Activated T-helper 17 cell treated with anti-CD3 and anti-CD28 coated beads, Interleukin-2, amount 50 U/mL, for 72 hours (primary cell): ENCODE results near the gene ABI3BP. TPM values are rescaled to one million over a fixed set of nuclear protein-coding genes. Genes with fewer than 3 reads are reported as not detected.

Experiments used
- ATAC-seq: fragments of 150-1000 bp; cut with Tn5 transposase; replicated peaks from 2 replicates; pipeline ENCODE4 v1.10.0; 2021; ENCODE audit warnings: mild to moderate bottlenecking, moderate library complexity
- H3K27ac Mint-ChIP-seq: one replicate; pipeline ENCODE4 v1.8.0; 2022; ENCODE audit warnings: mixed read lengths
- H3K27me3 Mint-ChIP-seq: one replicate; pipeline ENCODE4 v1.8.0; 2022; ENCODE audit warnings: mixed read lengths
- H3K36me3 Mint-ChIP-seq: one replicate; pipeline ENCODE4 v1.8.0; 2022; ENCODE audit warnings: low read depth, mild to moderate bottlenecking, mixed read lengths
- H3K4me1 Mint-ChIP-seq: one replicate; pipeline ENCODE4 v1.8.0; 2022; ENCODE audit warnings: mixed read lengths
- H3K4me3 Mint-ChIP-seq: one replicate; pipeline ENCODE4 v1.8.0; 2022; ENCODE audit warnings: mild to moderate bottlenecking, mixed read lengths
- H3K9me3 Mint-ChIP-seq: one replicate; pipeline ENCODE4 v1.8.0; 2022; ENCODE audit warnings: mixed read lengths
- total RNA-seq, 2 donors: library from RNA; stranded (reverse); gene quantifications; one replicate each; pipeline ENCODE4 v1.2.3, GENCODE V29; 2022

The ABI3BP gene
- total RNA-seq, 2 donors from 2014 or later = 0.32 TPM; not detected in 1

GRCh38 chr3:100871306-100871705 lies 121.9 kb downstream of the ABI3BP start:
- Mint-ChIP-seq H3K4me3 (no peak overlapping the region), H3K27me3 (peaks cover 24% of the 10 kb centered on the region), H3K4me1 (no peaks in the 10 kb centered on the region), H3K36me3 (no peaks in the 10 kb centered on the region), H3K27ac (no peak overlapping the region), H3K9me3 (no peaks in the 10 kb centered on the region)
- no peak for ATAC-seq

DNA sequence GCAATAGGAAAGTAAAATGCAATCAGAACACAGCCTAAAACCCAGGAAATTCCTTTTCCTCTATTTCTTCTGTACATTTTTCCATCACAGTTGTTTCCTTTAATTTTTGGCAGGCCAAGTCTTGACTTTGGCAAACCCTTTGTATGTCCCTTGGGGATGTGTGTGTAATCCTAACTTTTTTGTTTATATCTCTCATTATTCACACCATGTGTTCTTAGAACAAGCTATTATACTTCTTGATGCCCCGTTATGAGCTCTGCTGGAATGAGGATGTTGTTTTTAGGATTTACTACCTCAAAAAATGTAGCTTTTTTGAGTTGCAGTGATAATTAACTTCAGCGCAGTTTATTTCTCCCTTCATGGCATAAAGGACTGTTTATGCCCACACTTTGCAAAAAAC lies 123.4 kb downstream of the ABI3BP start:
- no peak overlapping the region for H3K27ac Mint-ChIP-seq
- H3K4me3 Mint-ChIP-seq = no peak overlapping the region
- no peaks in the 10 kb centered on the region for H3K36me3 Mint-ChIP-seq
- H3K4me1 Mint-ChIP-seq = no peaks in the 10 kb centered on the region
- no peaks in the 10 kb centered on the region for H3K9me3 Mint-ChIP-seq
- no peak for ATAC-seq
- peaks cover 23% of the 10 kb centered on the region for H3K27me3 Mint-ChIP-seq

- H3K36me3 Mint-ChIP-seq = no peaks in the 10 kb centered on the region
- ATAC-seq = no peak
- H3K9me3 Mint-ChIP-seq = no peaks in the 10 kb centered on the region
- no peaks in the 10 kb centered on the region for H3K4me1 Mint-ChIP-seq
- H3K4me3 Mint-ChIP-seq = no peak overlapping the region
- no peak overlapping the region for H3K27ac Mint-ChIP-seq
- H3K27me3 Mint-ChIP-seq = peaks cover 20% of the 10 kb centered on the region
Measured at GRCh38 chr3:100868894-100869293, 124.3 kb downstream of the ABI3BP start.

DNA sequence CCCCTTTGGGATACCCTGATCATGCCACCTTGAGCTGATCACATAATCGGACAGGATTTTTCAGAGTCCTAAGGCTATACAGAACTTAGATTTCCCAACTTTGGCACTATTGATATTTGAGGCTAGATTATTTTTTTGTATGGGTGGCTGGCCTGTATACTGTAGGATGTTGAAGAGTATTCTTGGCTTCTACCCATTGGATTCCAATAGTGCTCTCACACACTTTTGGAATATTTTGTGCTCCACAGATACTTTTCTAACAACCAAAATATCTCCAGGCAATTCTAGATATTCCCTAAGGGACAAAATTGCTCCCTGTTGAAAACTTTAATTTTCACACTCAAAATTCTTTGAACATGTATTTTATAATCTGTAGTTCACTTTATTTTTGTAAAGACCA lies 125.1 kb downstream of the ABI3BP start:
- H3K4me3 Mint-ChIP-seq = no peak overlapping the region
- ATAC-seq = no peak
- H3K9me3 Mint-ChIP-seq = no peaks in the 10 kb centered on the region
- no peaks in the 10 kb centered on the region for H3K4me1 Mint-ChIP-seq
- no peaks in the 10 kb centered on the region for H3K36me3 Mint-ChIP-seq
- H3K27ac Mint-ChIP-seq = no peak overlapping the region
- H3K27me3 Mint-ChIP-seq = peaks cover 20% of the 10 kb centered on the region

GRCh38 chr3:100865442-100865841 lies 127.8 kb downstream of the ABI3BP start:
- no peaks in the 10 kb centered on the region for H3K9me3 Mint-ChIP-seq
- H3K4me1 Mint-ChIP-seq = no peaks in the 10 kb centered on the region
- H3K4me3 Mint-ChIP-seq = no peak overlapping the region
- no peaks in the 10 kb centered on the region for H3K36me3 Mint-ChIP-seq
- no peak overlapping the region for H3K27ac Mint-ChIP-seq
- peaks cover 15% of the 10 kb centered on the region for H3K27me3 Mint-ChIP-seq
- ATAC-seq = no peak

- H3K9me3 Mint-ChIP-seq = no peaks in the 10 kb centered on the region
- H3K27ac Mint-ChIP-seq = no peak overlapping the region
- H3K36me3 Mint-ChIP-seq = no peaks in the 10 kb centered on the region
- H3K27me3 Mint-ChIP-seq = peaks cover 9% of the 10 kb centered on the region
- H3K4me3 Mint-ChIP-seq = no peak overlapping the region
- ATAC-seq = no peak
- H3K4me1 Mint-ChIP-seq = no peaks in the 10 kb centered on the region
Measured at GRCh38 chr3:100864471-100865250, 128.6 kb downstream of the ABI3BP start.

DNA sequence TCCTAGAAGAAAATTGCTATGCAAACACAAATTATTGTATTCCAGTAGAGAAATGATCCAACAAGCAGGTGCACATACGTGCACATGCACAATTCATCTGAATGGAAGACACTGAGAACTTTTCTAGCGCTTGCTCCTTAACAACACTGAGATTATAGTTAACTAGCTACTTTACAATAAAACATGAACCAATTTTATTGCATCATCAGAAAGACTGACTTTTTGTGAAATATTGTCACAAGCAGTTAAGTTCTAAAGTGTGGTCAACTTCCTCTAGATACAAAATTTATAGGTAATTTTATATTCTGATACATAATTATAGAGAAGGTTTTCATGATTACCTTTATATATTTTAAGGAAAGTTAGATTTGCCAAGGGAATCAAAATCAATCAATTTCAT lies 135.4 kb downstream of the ABI3BP start:
- H3K36me3 Mint-ChIP-seq = no peaks in the 10 kb centered on the region
- H3K4me3 Mint-ChIP-seq = no peak overlapping the region
- no peak for ATAC-seq
- H3K9me3 Mint-ChIP-seq = no peaks in the 10 kb centered on the region
- no peaks in the 10 kb centered on the region for H3K4me1 Mint-ChIP-seq
- peaks cover 11% of the 10 kb centered on the region for H3K27me3 Mint-ChIP-seq
- no peak overlapping the region for H3K27ac Mint-ChIP-seq

- Mint-ChIP-seq H3K27me3 (peaks cover 11% of the 10 kb centered on the region), H3K4me1 (no peaks in the 10 kb centered on the region), H3K4me3 (no peak overlapping the region), H3K27ac (no peak overlapping the region), H3K9me3 (no peaks in the 10 kb centered on the region), H3K36me3 (no peaks in the 10 kb centered on the region)
- ATAC-seq = no peak
Measured at GRCh38 chr3:100856821-100857220, 136.4 kb downstream of the ABI3BP start.

- no peak for ATAC-seq
- no peaks in the 10 kb centered on the region for H3K4me1 Mint-ChIP-seq
- H3K4me3 Mint-ChIP-seq = no peak overlapping the region
- H3K36me3 Mint-ChIP-seq = no peaks in the 10 kb centered on the region
- H3K27ac Mint-ChIP-seq = no peak overlapping the region
- no peaks in the 10 kb centered on the region for H3K9me3 Mint-ChIP-seq
- peaks cover 8% of the 10 kb centered on the region for H3K27me3 Mint-ChIP-seq
Measured at GRCh38 chr3:100852840-100853239, 140.4 kb downstream of the ABI3BP start.

GRCh38 chr3:100850701-100851100 lies 142.5 kb downstream of the ABI3BP start:
- Mint-ChIP-seq H3K4me1 (no peaks in the 10 kb centered on the region), H3K9me3 (no peaks in the 10 kb centered on the region), H3K27me3 (peaks cover 6% of the 10 kb centered on the region), H3K27ac (no peak overlapping the region), H3K4me3 (no peak overlapping the region), H3K36me3 (no peaks in the 10 kb centered on the region)
- no peak for ATAC-seq

- Mint-ChIP-seq H3K27ac (no peak overlapping the region), H3K36me3 (no peaks in the 10 kb centered on the region), H3K9me3 (no peaks in the 10 kb centered on the region), H3K4me1 (no peaks in the 10 kb centered on the region), H3K27me3 (peaks cover 9% of the 10 kb centered on the region), H3K4me3 (no peak overlapping the region)
- no peak for ATAC-seq
Measured at GRCh38 chr3:100850156-100850555, 143.1 kb downstream of the ABI3BP start.

GRCh38 chr3:100844063-100844936 lies 148.9 kb downstream of the ABI3BP start:
- Mint-ChIP-seq H3K4me3 (no peak overlapping the region), H3K4me1 (no peaks in the 10 kb centered on the region), H3K9me3 (no peaks in the 10 kb centered on the region), H3K27ac (no peak overlapping the region), H3K27me3 (peaks cover 28% of the 10 kb centered on the region), H3K36me3 (no peaks in the 10 kb centered on the region)
- no peak for ATAC-seq

DNA sequence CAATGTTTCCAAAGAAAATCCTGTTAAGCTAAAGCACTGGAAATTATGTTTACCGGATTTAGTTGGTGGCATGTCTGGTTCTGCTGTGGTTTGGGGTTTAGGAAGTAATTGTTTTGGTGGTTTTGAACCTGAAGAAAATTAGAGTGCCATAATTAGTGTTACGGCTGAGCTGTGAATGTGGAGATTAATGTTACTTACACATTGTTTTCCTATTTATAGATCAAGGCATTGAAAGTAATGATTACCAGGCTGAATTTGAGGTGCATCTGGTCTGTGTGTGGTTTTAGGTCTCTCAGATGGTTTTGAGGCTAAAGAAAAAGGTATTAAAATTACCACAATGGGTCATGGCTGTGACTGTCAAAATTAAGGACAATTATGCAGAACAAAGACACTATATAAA lies 155.1 kb downstream of the ABI3BP start:
- H3K9me3 Mint-ChIP-seq = no peaks in the 10 kb centered on the region
- no peak for ATAC-seq
- H3K36me3 Mint-ChIP-seq = no peaks in the 10 kb centered on the region
- no peaks in the 10 kb centered on the region for H3K4me1 Mint-ChIP-seq
- no peak overlapping the region for H3K4me3 Mint-ChIP-seq
- no peak overlapping the region for H3K27ac Mint-ChIP-seq
- peaks cover 32% of the 10 kb centered on the region for H3K27me3 Mint-ChIP-seq

DNA sequence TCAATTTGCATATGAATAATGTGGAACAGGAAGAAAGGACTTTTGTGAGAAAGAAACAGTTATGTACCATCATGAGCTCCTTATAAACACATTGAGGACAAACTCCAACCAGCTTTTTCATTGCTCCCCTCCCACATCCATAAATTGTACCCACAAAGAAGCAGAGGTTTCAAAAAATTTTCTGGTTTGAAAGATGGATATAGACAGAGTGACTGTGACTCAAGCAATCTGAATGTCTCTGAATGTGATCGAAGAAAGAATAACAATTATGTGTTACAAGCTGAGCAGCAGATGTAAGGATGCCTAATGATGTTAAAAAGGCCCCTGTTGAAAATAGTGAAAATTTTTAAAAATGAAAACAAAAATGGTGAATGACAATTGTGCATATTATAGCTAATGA lies 156.6 kb downstream of the ABI3BP start:
- Mint-ChIP-seq H3K36me3 (no peaks in the 10 kb centered on the region), H3K9me3 (no peaks in the 10 kb centered on the region), H3K27ac (no peak overlapping the region), H3K27me3 (peaks cover 32% of the 10 kb centered on the region), H3K4me1 (no peaks in the 10 kb centered on the region), H3K4me3 (no peak overlapping the region)
- no peak for ATAC-seq

DNA sequence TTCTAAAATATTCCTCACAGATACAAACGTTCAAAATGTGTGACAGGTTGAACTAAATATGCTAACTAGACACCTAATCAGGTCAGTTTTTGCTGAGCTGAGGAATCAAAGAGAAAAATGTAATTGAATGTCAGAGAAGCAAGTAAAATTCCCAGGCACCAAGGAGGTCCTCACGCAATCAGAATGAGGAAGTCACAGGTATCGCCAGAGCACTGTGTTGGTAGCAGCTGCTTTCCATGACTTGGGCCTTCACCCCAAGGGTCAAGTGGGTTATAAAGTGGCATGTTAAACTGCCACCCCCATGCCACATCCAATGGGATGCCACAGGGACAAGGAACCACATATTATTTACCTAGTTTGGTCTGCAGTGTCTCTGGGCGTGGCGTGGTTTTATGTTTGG lies 158.9 kb downstream of the ABI3BP start:
- Mint-ChIP-seq H3K9me3 (no peaks in the 10 kb centered on the region), H3K36me3 (no peaks in the 10 kb centered on the region), H3K4me3 (no peak overlapping the region), H3K27ac (no peak overlapping the region), H3K4me1 (no peaks in the 10 kb centered on the region), H3K27me3 (peaks cover 36% of the 10 kb centered on the region)
- ATAC-seq = no peak
